Measurements from ENCODE around the gene PLOD3.

PLOD3 gene

GRCh38 chr7:101241443-101242349 lies 24.3 kb upstream of the PLOD3 start:
- TF ChIP-seq YY1 (IDR thresholded peaks at IDR 0.05; ENCODE audit: insufficient read depth, insufficient read length): no peak
- TF ChIP-seq ZNF274 (IDR thresholded peaks at IDR 0.05; ENCODE audit: low read depth, low read length): no peak
- no peak for TF ChIP-seq SUZ12 (IDR thresholded peaks at IDR 0.05; ENCODE audit: extremely low read depth, insufficient read depth, insufficient read length)
- H3K27me3 ChIP-seq (ENCODE audit: insufficient read depth, insufficient read length): no peaks in the 10 kb centered on the region
- no peak overlapping the region for H3K9ac ChIP-seq (ENCODE audit: insufficient read length, low read depth)
- H3K4me1 ChIP-seq (ENCODE audit: insufficient read depth, insufficient read length): peaks cover 13% of the 10 kb centered on the region
- DNase-seq (ENCODE audit: low read depth, low spot score): no peak
- peaks cover 45% of the 10 kb centered on the region for H3K36me3 ChIP-seq (ENCODE audit: insufficient read depth, insufficient read length, low read length)
- H3K9me3 ChIP-seq (ENCODE audit: insufficient read depth, low read length): no peaks in the 10 kb centered on the region
- H3K4me3 ChIP-seq (ENCODE audit: insufficient read length, low read depth): no peak overlapping the region

- Histone ChIP-seq H3K4me1 (ENCODE audit: insufficient read depth, insufficient read length) (peaks cover 13% of the 10 kb centered on the region), H3K9me3 (ENCODE audit: insufficient read depth, low read length) (no peaks in the 10 kb centered on the region), H3K27me3 (ENCODE audit: insufficient read depth, insufficient read length) (no peaks in the 10 kb centered on the region), H3K36me3 (ENCODE audit: insufficient read depth, insufficient read length, low read length) (peaks cover 43% of the 10 kb centered on the region), H3K4me3 (ENCODE audit: insufficient read length, low read depth) (no peak overlapping the region), H3K9ac (ENCODE audit: insufficient read length, low read depth) (no peak overlapping the region)
- no peak for TF ChIP-seq SUZ12 (IDR thresholded peaks at IDR 0.05; ENCODE audit: extremely low read depth, insufficient read depth, insufficient read length)
- TF ChIP-seq ZNF274 (IDR thresholded peaks at IDR 0.05; ENCODE audit: low read depth, low read length): no peak
- no peak for TF ChIP-seq YY1 (IDR thresholded peaks at IDR 0.05; ENCODE audit: insufficient read depth, insufficient read length)
- no peak for DNase-seq (ENCODE audit: low read depth, low spot score)
These were observed 23.6 kb upstream of the PLOD3 start for GRCh38 chr7:101241015-101241363.

- peaks cover 42% of the 10 kb centered on the region for H3K36me3 ChIP-seq (ENCODE audit: insufficient read depth, insufficient read length, low read length)
- peaks cover 10% of the 10 kb centered on the region for H3K4me1 ChIP-seq (ENCODE audit: insufficient read depth, insufficient read length)
- DNase-seq (ENCODE audit: low read depth, low spot score): no peak
- H3K4me3 ChIP-seq (ENCODE audit: insufficient read length, low read depth): no peak overlapping the region
- peak overlapping the region; percentile 42 for H3K9ac ChIP-seq (ENCODE audit: insufficient read length, low read depth)
- no peaks in the 10 kb centered on the region for H3K27me3 ChIP-seq (ENCODE audit: insufficient read depth, insufficient read length)
- H3K9me3 ChIP-seq (ENCODE audit: insufficient read depth, low read length): no peaks in the 10 kb centered on the region
- TF ChIP-seq ZNF274 (IDR thresholded peaks at IDR 0.05; ENCODE audit: low read depth, low read length): no peak
- TF ChIP-seq YY1 (IDR thresholded peaks at IDR 0.05; ENCODE audit: insufficient read depth, insufficient read length): no peak
- no peak for TF ChIP-seq SUZ12 (IDR thresholded peaks at IDR 0.05; ENCODE audit: extremely low read depth, insufficient read depth, insufficient read length)
These were observed 23.0 kb upstream of the PLOD3 start for GRCh38 chr7:101240226-101241014.

GRCh38 chr7:101239951-101240220 lies 22.5 kb upstream of the PLOD3 start:
- H3K36me3 ChIP-seq (ENCODE audit: insufficient read depth, insufficient read length, low read length): peaks cover 44% of the 10 kb centered on the region
- no peak overlapping the region for H3K4me3 ChIP-seq (ENCODE audit: insufficient read length, low read depth)
- H3K9ac ChIP-seq (ENCODE audit: insufficient read length, low read depth): peak overlapping the region; percentile 56
- H3K4me1 ChIP-seq (ENCODE audit: insufficient read depth, insufficient read length): peaks cover 10% of the 10 kb centered on the region
- TF ChIP-seq YY1 (IDR thresholded peaks at IDR 0.05; ENCODE audit: insufficient read depth, insufficient read length): no peak
- TF ChIP-seq SUZ12 (IDR thresholded peaks at IDR 0.05; ENCODE audit: extremely low read depth, insufficient read depth, insufficient read length): no peak
- TF ChIP-seq ZNF274 (IDR thresholded peaks at IDR 0.05; ENCODE audit: low read depth, low read length): no peak
- no peak for DNase-seq (ENCODE audit: low read depth, low spot score)
- no peaks in the 10 kb centered on the region for H3K27me3 ChIP-seq (ENCODE audit: insufficient read depth, insufficient read length)
- H3K9me3 ChIP-seq (ENCODE audit: insufficient read depth, low read length): no peaks in the 10 kb centered on the region

- Histone ChIP-seq H3K4me1 (ENCODE audit: insufficient read depth, insufficient read length) (peaks cover 10% of the 10 kb centered on the region), H3K27me3 (ENCODE audit: insufficient read depth, insufficient read length) (no peaks in the 10 kb centered on the region), H3K36me3 (ENCODE audit: insufficient read depth, insufficient read length, low read length) (peaks cover 45% of the 10 kb centered on the region), H3K9ac (ENCODE audit: insufficient read length, low read depth) (peak overlapping the region; percentile 56), H3K9me3 (ENCODE audit: insufficient read depth, low read length) (no peaks in the 10 kb centered on the region), H3K4me3 (ENCODE audit: insufficient read length, low read depth) (no peak overlapping the region)
- no peak for TF ChIP-seq ZNF274 (IDR thresholded peaks at IDR 0.05; ENCODE audit: low read depth, low read length)
- no peak for DNase-seq (ENCODE audit: low read depth, low spot score)
These were observed 22.0 kb upstream of the PLOD3 start for GRCh38 chr7:101239191-101239950.

- TF ChIP-seq ZNF274 (IDR thresholded peaks at IDR 0.05; ENCODE audit: low read depth, low read length) (no peak), SUZ12 (IDR thresholded peaks at IDR 0.05; ENCODE audit: extremely low read depth, insufficient read depth, insufficient read length) (no peak), YY1 (IDR thresholded peaks at IDR 0.05; ENCODE audit: insufficient read depth, insufficient read length) (no peak)
- no peak for DNase-seq (ENCODE audit: low read depth, low spot score)
- Histone ChIP-seq H3K9ac (ENCODE audit: insufficient read length, low read depth) (peak overlapping the region; percentile 56), H3K9me3 (ENCODE audit: insufficient read depth, low read length) (no peaks in the 10 kb centered on the region), H3K4me3 (ENCODE audit: insufficient read length, low read depth) (no peak overlapping the region), H3K27me3 (ENCODE audit: insufficient read depth, insufficient read length) (no peaks in the 10 kb centered on the region), H3K4me1 (ENCODE audit: insufficient read depth, insufficient read length) (peaks cover 10% of the 10 kb centered on the region), H3K36me3 (ENCODE audit: insufficient read depth, insufficient read length, low read length) (peaks cover 41% of the 10 kb centered on the region)
These were observed 21.1 kb upstream of the PLOD3 start for GRCh38 chr7:101238226-101239182.

Measured in NT2/D1 (cell line).